NT2/D1 (cell line): ENCODE results near the gene NXPH4.

Experiments
- SUZ12 ChIP-seq: IDR thresholded peaks from 2 replicates; pipeline ENCODE4 v1.6.1; 2011; ENCODE audit not compliant: insufficient read length, insufficient read depth; ENCODE audit errors: extremely low read depth
- YY1 ChIP-seq: IDR thresholded peaks from 2 replicates; pipeline ENCODE4 v1.6.1; 2011; ENCODE audit not compliant: insufficient read length, insufficient read depth
- ZNF274 ChIP-seq: IDR thresholded peaks from 2 replicates; pipeline ENCODE4 v1.6.1; 2011; ENCODE audit warnings: mild to moderate bottlenecking, low read depth, low read length

DNA sequence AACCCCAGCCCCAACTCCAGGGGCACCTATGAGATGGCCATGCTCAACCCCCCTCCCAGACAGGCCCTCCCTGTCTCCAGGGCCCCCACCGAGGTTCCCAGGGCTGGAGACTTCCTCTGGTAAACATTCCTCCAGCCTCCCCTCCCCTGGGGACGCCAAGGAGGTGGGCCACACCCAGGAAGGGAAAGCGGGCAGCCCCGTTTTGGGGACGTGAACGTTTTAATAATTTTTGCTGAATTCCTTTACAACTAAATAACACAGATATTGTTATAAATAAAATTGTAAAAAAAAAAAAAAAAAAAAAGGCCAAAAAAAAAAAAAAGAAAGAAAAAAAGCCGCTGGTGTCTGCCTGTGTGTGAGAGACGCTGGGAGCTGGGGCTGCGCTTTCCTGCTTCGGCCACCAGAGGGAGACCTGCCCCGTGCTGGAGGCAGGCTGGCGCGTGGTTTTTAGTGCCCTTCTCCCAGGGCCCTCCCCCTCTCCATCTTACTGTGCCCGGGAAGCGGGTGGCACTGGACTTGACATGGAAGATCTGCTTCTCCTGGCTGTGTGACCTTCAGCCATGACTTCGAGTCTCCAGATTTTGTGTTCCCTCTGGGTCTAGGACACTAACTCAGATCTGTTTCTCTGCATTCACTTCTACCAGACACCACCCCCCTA lies 3.4 kb upstream of the NXPH4 start:
- TF ChIP-seq YY1 = no peak
- TF ChIP-seq ZNF274 = no peak
- no peak for TF ChIP-seq SUZ12
